C4-2B (cell line): ENCODE measurements around the gene EFNB3.

Experiments used
- ZFX ChIP-seq: fragments of 450-650 bp; IDR thresholded peaks from 2 replicates; pipeline ENCODE4 v1.6.1; 2017
- TF ChIP-seq, protein P1 (sequence below): fragments of 450-650 bp; conservative IDR thresholded peaks from 2 replicates; pipeline ENCODE4 v1.5.1; 2017; ENCODE audit warnings: mild to moderate bottlenecking

- TF ChIP-seq, protein P1, sequence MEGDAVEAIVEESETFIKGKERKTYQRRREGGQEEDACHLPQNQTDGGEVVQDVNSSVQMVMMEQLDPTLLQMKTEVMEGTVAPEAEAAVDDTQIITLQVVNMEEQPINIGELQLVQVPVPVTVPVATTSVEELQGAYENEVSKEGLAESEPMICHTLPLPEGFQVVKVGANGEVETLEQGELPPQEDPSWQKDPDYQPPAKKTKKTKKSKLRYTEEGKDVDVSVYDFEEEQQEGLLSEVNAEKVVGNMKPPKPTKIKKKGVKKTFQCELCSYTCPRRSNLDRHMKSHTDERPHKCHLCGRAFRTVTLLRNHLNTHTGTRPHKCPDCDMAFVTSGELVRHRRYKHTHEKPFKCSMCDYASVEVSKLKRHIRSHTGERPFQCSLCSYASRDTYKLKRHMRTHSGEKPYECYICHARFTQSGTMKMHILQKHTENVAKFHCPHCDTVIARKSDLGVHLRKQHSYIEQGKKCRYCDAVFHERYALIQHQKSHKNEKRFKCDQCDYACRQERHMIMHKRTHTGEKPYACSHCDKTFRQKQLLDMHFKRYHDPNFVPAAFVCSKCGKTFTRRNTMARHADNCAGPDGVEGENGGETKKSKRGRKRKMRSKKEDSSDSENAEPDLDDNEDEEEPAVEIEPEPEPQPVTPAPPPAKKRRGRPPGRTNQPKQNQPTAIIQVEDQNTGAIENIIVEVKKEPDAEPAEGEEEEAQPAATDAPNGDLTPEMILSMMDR: no peak
- TF ChIP-seq ZFX: no peak
These were observed 10.0 kb downstream of the EFNB3 start for GRCh38 chr17:7714721-7715594.
